ENCODE measurements around the gene MRPL44. TPM values are rescaled to one million over a fixed set of nuclear protein-coding genes. Genes with fewer than 3 reads are reported as not detected.

The MRPL44 gene
- total and polyA plus RNA-seq, 2 of the 8 experiments (the other 6 are each of a cell fraction or from before 2014, with no cell fraction given), result 32.0 to 53.2 TPM

- H3K27me3 ChIP-seq (replicated peaks in 1 of 4; ENCODE audit: control insufficient read depth in 3 of 4, extremely low read depth in 1 of 4, insufficient read depth in 3 of 4, low read length in 3 of 4), result peaks cover 0 to 1% (median 0%) of the 10 kb centered on the region in 4 experiments; a peak in 1 of 7 replicates
- H2BK120ac ChIP-seq (replicated peaks; ENCODE audit: low read depth, low read length), result no peak overlapping the region
- H3K79me2 ChIP-seq (ENCODE audit: control insufficient read depth in 1 of 2, insufficient read depth in 2 of 2, low read length in 2 of 2), result no peaks in the 10 kb centered on the region
- 82% methylated on average over 1 of the region's 1 CpG; no CpG with 5 or more reads in 1 of the 2 experiments for WGBS, 2 experiments (ENCODE audit: extremely low coverage in 1 of 2, insufficient coverage in 1 of 2, insufficient read length in 1 of 2, insufficient replicate concordance in 2 of 2, low coverage in 1 of 2, low lambda C conversion rate in 2 of 2, missing lambda C conversion rate in 1 of 2)
- no peak overlapping the region for H2BK20ac ChIP-seq (ENCODE audit: low read length)
- H3K4ac ChIP-seq (replicated peaks; ENCODE audit: insufficient read length, low read depth, low read length), result no peak overlapping the region
- no peak overlapping the region for H3K4me2 ChIP-seq (ENCODE audit: insufficient read depth in 1 of 2, low read depth in 2 of 2, low read length in 2 of 2)
- no peaks in the 10 kb centered on the region for H3K4me1 ChIP-seq (replicated peaks in 1 of 4; ENCODE audit: control insufficient read depth in 3 of 4, insufficient read depth in 4 of 4, low read length in 3 of 4)
- no peak overlapping the region for H3K14ac ChIP-seq (ENCODE audit: insufficient read length)
- no peak overlapping the region for H4K8ac ChIP-seq (ENCODE audit: extremely low read depth, insufficient read depth, low read length)
- H3K9me3 ChIP-seq (ENCODE audit: insufficient read depth in 2 of 2, low read depth in 1 of 2, low read length in 1 of 2), result no peaks in the 10 kb centered on the region
- no peaks in the 10 kb centered on the region for H4K20me1 ChIP-seq (replicated peaks in 1 of 2; ENCODE audit: control insufficient read depth in 1 of 2, insufficient read depth in 2 of 2, low read length in 2 of 2)
- H3K4me3 ChIP-seq (ENCODE audit: extremely low read depth in 1 of 4, insufficient read depth in 2 of 4, low read depth in 3 of 4, low read length in 4 of 4), result no peak overlapping the region
- H3K18ac ChIP-seq (ENCODE audit: extremely low read depth, low read length), result no peak overlapping the region
- no peak overlapping the region for H4K5ac ChIP-seq (ENCODE audit: insufficient read length, low read depth, low read length)
- H2AK5ac ChIP-seq (ENCODE audit: low read depth, low read length), result no peak overlapping the region
- H3K23me2 ChIP-seq (ENCODE audit: low read depth, low read length), result no peaks in the 10 kb centered on the region
- no peak overlapping the region for H3K23ac ChIP-seq (ENCODE audit: insufficient read length)
- H3K56ac ChIP-seq (replicated peaks; ENCODE audit: insufficient read length, low read depth, low read length), result no peak overlapping the region
- H2BK15ac ChIP-seq (ENCODE audit: low read length), result no peak overlapping the region
- DNase-seq (ENCODE audit: low read depth in 1 of 2, low spot score in 2 of 2) (no peak), FAIRE-seq (no peak)
- CTCF ChIA-PET (ENCODE audit: partially characterized antibody), result interaction anchor here (0.6 to 18.2 kb wide), 9 partner anchors 10 to 706 kb away, joined by 3 to 282 read pairs (median 4); partner anchors contain the start of gene SERPINE2
- POLR2A ChIA-PET (ENCODE audit: partially characterized antibody), result interaction anchor here (0.6 kb wide), 1 partner anchor 104 kb away, joined by 3 read pairs; no protein-coding TSS in a partner anchor
- H2BK12ac ChIP-seq (ENCODE audit: low read depth, low read length), result no peak overlapping the region
- no peaks in the 10 kb centered on the region for H3K79me1 ChIP-seq (ENCODE audit: low read depth, low read length)
- H2AFZ ChIP-seq (ENCODE audit: low read length), result no peak overlapping the region
- peaks cover 3 to 20% (median 13%) of the 10 kb centered on the region in 4 experiments; a peak in 7 of 8 replicates for H3K36me3 ChIP-seq (ENCODE audit: control insufficient read depth in 2 of 4, insufficient read depth in 4 of 4, low read length in 3 of 4)
- H3K9ac ChIP-seq (replicated peaks in 1 of 4; ENCODE audit: extremely low read depth in 1 of 4, low read depth in 3 of 4, low read length in 3 of 4), result no peak overlapping the region
- no peak overlapping the region for H3K27ac ChIP-seq (ENCODE audit: low read depth, low read length)
- no peak overlapping the region for H4K91ac ChIP-seq (replicated peaks; ENCODE audit: insufficient read length, low read length)
- TF ChIP-seq CHD1 (IDR thresholded peaks at IDR 0.05; ENCODE audit: low read depth, low read length) (no peak), TBP (IDR thresholded peaks at IDR 0.05; ENCODE audit: low read depth, low read length) (no peak), POLR2A (IDR thresholded peaks at IDR 0.05; ENCODE audit: control extremely low read depth in 1 of 2, low read depth in 2 of 2, low read length in 2 of 2) (no peak), BCL11A (IDR thresholded peaks at IDR 0.05; ENCODE audit: low read depth in 2 of 2, low read length in 2 of 2) (no peak), MAX (IDR thresholded peaks at IDR 0.05) (no peak), PHF8 (conservative IDR thresholded peaks at IDR 0.05; ENCODE audit: low read depth, low read length) (no peak), NRF1 (IDR thresholded peaks at IDR 0.05; ENCODE audit: low read depth, low read length) (no peak), TEAD4 (IDR thresholded peaks at IDR 0.05; ENCODE audit: low read depth, low read length) (no peak), RBBP5 (IDR thresholded peaks at IDR 0.05; ENCODE audit: borderline replicate concordance, low read depth, low read length) (no peak)
- H2BK5ac ChIP-seq (ENCODE audit: low read depth, low read length), result no peak overlapping the region
Measured at GRCh38 chr2:223980397-223980735, 23.1 kb downstream of the MRPL44 start.

Measured in H1 (cell line).